Measurements from ENCODE around the gene USP30. TPM values are rescaled to one million over a fixed set of nuclear protein-coding genes. Genes with fewer than 3 reads are reported as not detected.

The USP30 gene
- total RNA-seq, 2 donors from 2014 or later = 15.9 to 21.6 TPM

GRCh38 chr12:109113661-109114321 is 61.4 kb downstream of the USP30 start:
- no peak for ATAC-seq (replicated peaks in 1 of 2)
- peaks cover 10% of the 10 kb centered on the region for H3K4me1 Mint-ChIP-seq (ENCODE audit: low read depth)
- no peak overlapping the region for H3K4me3 Mint-ChIP-seq
- no peaks in the 10 kb centered on the region for H3K27me3 Mint-ChIP-seq (ENCODE audit: low read depth)
- no peaks in the 10 kb centered on the region for H3K36me3 Mint-ChIP-seq (ENCODE audit: insufficient read depth in 2 of 2)
- no peaks in the 10 kb centered on the region for H3K9me3 Mint-ChIP-seq
- H3K27ac Mint-ChIP-seq = no peak overlapping the region
- no peak for DNase-seq

- no peak overlapping the region for H3K27ac Mint-ChIP-seq
- ATAC-seq (replicated peaks in 1 of 2) = no peak
- no peak overlapping the region for H3K4me3 Mint-ChIP-seq
- peaks cover 10% of the 10 kb centered on the region for H3K4me1 Mint-ChIP-seq (ENCODE audit: low read depth)
- no peaks in the 10 kb centered on the region for H3K27me3 Mint-ChIP-seq (ENCODE audit: low read depth)
- H3K9me3 Mint-ChIP-seq = no peaks in the 10 kb centered on the region
- no peak for DNase-seq
- no peaks in the 10 kb centered on the region for H3K36me3 Mint-ChIP-seq (ENCODE audit: insufficient read depth in 2 of 2)
These were observed 62.3 kb downstream of the USP30 start for GRCh38 chr12:109114644-109115043.

- Mint-ChIP-seq H3K4me3 (no peak overlapping the region), H3K4me1 (ENCODE audit: low read depth) (peaks cover 10% of the 10 kb centered on the region), H3K9me3 (no peaks in the 10 kb centered on the region), H3K27ac (no peak overlapping the region), H3K36me3 (ENCODE audit: insufficient read depth in 2 of 2) (no peaks in the 10 kb centered on the region), H3K27me3 (ENCODE audit: low read depth) (no peaks in the 10 kb centered on the region)
- ATAC-seq (replicated peaks in 1 of 2) (no peak), DNase-seq (no peak)
These were observed 63.0 kb downstream of the USP30 start for GRCh38 chr12:109115404-109115757.

GRCh38 chr12:109115758-109116610 is 63.6 kb downstream of the USP30 start, which contains the start of gene ACACB:
Gene ACACB, plus strand, starts transcription at chr12:109116587. Its CDS starts 22,819 bp downstream, at chr12:109139406.
- Mint-ChIP-seq H3K9me3 (no peaks in the 10 kb centered on the region), H3K36me3 (ENCODE audit: insufficient read depth in 2 of 2) (no peaks in the 10 kb centered on the region), H3K27ac (no peak within 1 kb of the TSS), H3K4me1 (ENCODE audit: low read depth) (peaks cover 10% of the 10 kb centered on the region), H3K27me3 (ENCODE audit: low read depth) (no peaks in the 10 kb centered on the region), H3K4me3 (no peak within 1 kb of the TSS)
- no peak for ATAC-seq (replicated peaks in 1 of 2)
- no peak for DNase-seq

- DNase-seq (no peak), ATAC-seq (replicated peaks in 1 of 2) (no peak)
- H3K9me3 Mint-ChIP-seq = no peaks in the 10 kb centered on the region
- H3K27ac Mint-ChIP-seq = no peak overlapping the region
- no peak overlapping the region for H3K4me3 Mint-ChIP-seq
- H3K4me1 Mint-ChIP-seq (ENCODE audit: low read depth) = peaks cover 7% of the 10 kb centered on the region
- H3K27me3 Mint-ChIP-seq (ENCODE audit: low read depth) = no peaks in the 10 kb centered on the region
- no peaks in the 10 kb centered on the region for H3K36me3 Mint-ChIP-seq (ENCODE audit: insufficient read depth in 2 of 2)
These were observed 64.2 kb downstream of the USP30 start for GRCh38 chr12:109116611-109116949.

- Mint-ChIP-seq H3K36me3 (ENCODE audit: insufficient read depth in 2 of 2) (no peaks in the 10 kb centered on the region), H3K9me3 (no peaks in the 10 kb centered on the region), H3K4me3 (no peak overlapping the region), H3K27me3 (ENCODE audit: low read depth) (no peaks in the 10 kb centered on the region), H3K4me1 (ENCODE audit: low read depth) (peaks cover 1% of the 10 kb centered on the region), H3K27ac (no peak overlapping the region)
- no peak for ATAC-seq (replicated peaks in 1 of 2)
- DNase-seq = no peak
These were observed 67.7 kb downstream of the USP30 start for GRCh38 chr12:109120095-109120494.

GRCh38 chr12:109120557-109120956 is 68.2 kb downstream of the USP30 start:
- H3K27ac Mint-ChIP-seq = no peak overlapping the region
- no peaks in the 10 kb centered on the region for H3K4me1 Mint-ChIP-seq (ENCODE audit: low read depth)
- no peak for ATAC-seq (replicated peaks in 1 of 2)
- H3K4me3 Mint-ChIP-seq = no peak overlapping the region
- no peaks in the 10 kb centered on the region for H3K27me3 Mint-ChIP-seq (ENCODE audit: low read depth)
- no peaks in the 10 kb centered on the region for H3K36me3 Mint-ChIP-seq (ENCODE audit: insufficient read depth in 2 of 2)
- no peaks in the 10 kb centered on the region for H3K9me3 Mint-ChIP-seq
- DNase-seq = no peak

GRCh38 chr12:109121346-109121880 is 69.0 kb downstream of the USP30 start:
- no peaks in the 10 kb centered on the region for H3K4me1 Mint-ChIP-seq (ENCODE audit: low read depth)
- H3K27me3 Mint-ChIP-seq (ENCODE audit: low read depth) = no peaks in the 10 kb centered on the region
- H3K36me3 Mint-ChIP-seq (ENCODE audit: insufficient read depth in 2 of 2) = no peaks in the 10 kb centered on the region
- no peak overlapping the region for H3K4me3 Mint-ChIP-seq
- H3K9me3 Mint-ChIP-seq = no peaks in the 10 kb centered on the region
- H3K27ac Mint-ChIP-seq = no peak overlapping the region
- no peak for DNase-seq
- no peak for ATAC-seq (replicated peaks in 1 of 2)

- Mint-ChIP-seq H3K4me3 (no peak overlapping the region), H3K27ac (no peak overlapping the region), H3K27me3 (ENCODE audit: low read depth) (no peaks in the 10 kb centered on the region), H3K4me1 (ENCODE audit: low read depth) (no peaks in the 10 kb centered on the region), H3K36me3 (ENCODE audit: insufficient read depth in 2 of 2) (no peaks in the 10 kb centered on the region), H3K9me3 (no peaks in the 10 kb centered on the region)
- ATAC-seq (replicated peaks in 1 of 2) = no peak
- no peak for DNase-seq
These were observed 72.7 kb downstream of the USP30 start for GRCh38 chr12:109124878-109125648.

- H3K4me1 Mint-ChIP-seq (ENCODE audit: low read depth) = no peaks in the 10 kb centered on the region
- DNase-seq = no peak
- no peaks in the 10 kb centered on the region for H3K27me3 Mint-ChIP-seq (ENCODE audit: low read depth)
- no peaks in the 10 kb centered on the region for H3K36me3 Mint-ChIP-seq (ENCODE audit: insufficient read depth in 2 of 2)
- H3K9me3 Mint-ChIP-seq = no peaks in the 10 kb centered on the region
- no peak overlapping the region for H3K27ac Mint-ChIP-seq
- no peak overlapping the region for H3K4me3 Mint-ChIP-seq
- ATAC-seq (replicated peaks in 1 of 2) = no peak
These were observed 73.4 kb downstream of the USP30 start for GRCh38 chr12:109125791-109126190.

GRCh38 chr12:109126784-109127183 is 74.4 kb downstream of the USP30 start:
- Mint-ChIP-seq H3K27me3 (ENCODE audit: low read depth) (no peaks in the 10 kb centered on the region), H3K27ac (no peak overlapping the region), H3K4me3 (no peak overlapping the region), H3K9me3 (no peaks in the 10 kb centered on the region), H3K4me1 (ENCODE audit: low read depth) (no peaks in the 10 kb centered on the region), H3K36me3 (ENCODE audit: insufficient read depth in 2 of 2) (no peaks in the 10 kb centered on the region)
- no peak for DNase-seq
- no peak for ATAC-seq (replicated peaks in 1 of 2)

- DNase-seq (no peak), ATAC-seq (replicated peaks in 1 of 2) (no peak)
- H3K9me3 Mint-ChIP-seq = no peaks in the 10 kb centered on the region
- H3K36me3 Mint-ChIP-seq (ENCODE audit: insufficient read depth in 2 of 2) = no peaks in the 10 kb centered on the region
- no peaks in the 10 kb centered on the region for H3K4me1 Mint-ChIP-seq (ENCODE audit: low read depth)
- H3K27ac Mint-ChIP-seq = no peak overlapping the region
- no peak overlapping the region for H3K4me3 Mint-ChIP-seq
- H3K27me3 Mint-ChIP-seq (ENCODE audit: low read depth) = no peaks in the 10 kb centered on the region
These were observed 75.3 kb downstream of the USP30 start for GRCh38 chr12:109127533-109128242.

Data from activated T-cell treated with anti-CD3 and anti-CD28 coated beads, Interleukin-2, amount 50 U/mL, for 72 hours (primary cell).